ENCODE data around the gene PRR5L.

The PRR5L gene

GRCh38 chr11:36328966-36329673 lies 33.0 kb downstream of the PRR5L start:
- DNase-seq = no peak

DNA sequence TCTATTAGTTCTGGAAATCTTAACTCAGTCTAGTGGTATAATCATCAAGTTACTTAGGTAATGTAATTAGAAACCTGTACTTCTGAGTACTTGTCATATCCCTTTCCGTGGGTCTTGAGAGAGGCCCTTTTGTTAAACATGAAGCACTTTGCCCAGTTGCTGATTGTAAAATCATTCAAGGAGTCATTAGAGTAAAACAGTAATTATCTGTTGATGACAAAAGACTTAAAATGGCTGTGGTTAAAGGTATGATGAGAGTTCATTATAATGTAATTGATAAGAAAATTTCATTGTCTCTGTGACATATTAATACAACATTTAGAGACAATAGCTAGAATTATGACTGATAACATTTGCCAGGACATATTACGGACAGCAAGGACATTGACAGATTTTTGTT lies 34.3 kb downstream of the PRR5L start:
- DNase-seq = no peak

- no peak for DNase-seq
Measured at GRCh38 chr11:36333468-36333867, 37.4 kb downstream of the PRR5L start.

DNA sequence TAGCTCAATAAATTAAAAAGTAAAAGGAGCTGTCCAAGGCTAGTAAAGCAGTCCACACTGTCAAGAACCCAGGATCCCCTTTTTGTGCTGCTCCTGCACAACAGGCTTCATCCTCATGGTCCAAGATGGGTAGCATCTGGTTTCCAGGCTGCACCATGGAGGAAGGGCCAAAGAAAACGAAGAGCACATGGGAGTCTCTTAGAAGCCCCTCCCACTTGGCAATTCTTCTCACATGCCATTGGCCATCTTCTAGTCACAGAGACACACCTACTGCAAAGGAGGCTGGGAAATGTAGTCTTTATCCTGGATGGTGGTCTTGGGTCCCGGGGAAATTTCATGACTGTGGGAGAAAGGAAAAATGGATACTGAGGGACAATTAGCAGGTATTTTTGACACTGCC lies 37.8 kb downstream of the PRR5L start:
- peak; percentile 18 to 54 for DNase-seq

DNA sequence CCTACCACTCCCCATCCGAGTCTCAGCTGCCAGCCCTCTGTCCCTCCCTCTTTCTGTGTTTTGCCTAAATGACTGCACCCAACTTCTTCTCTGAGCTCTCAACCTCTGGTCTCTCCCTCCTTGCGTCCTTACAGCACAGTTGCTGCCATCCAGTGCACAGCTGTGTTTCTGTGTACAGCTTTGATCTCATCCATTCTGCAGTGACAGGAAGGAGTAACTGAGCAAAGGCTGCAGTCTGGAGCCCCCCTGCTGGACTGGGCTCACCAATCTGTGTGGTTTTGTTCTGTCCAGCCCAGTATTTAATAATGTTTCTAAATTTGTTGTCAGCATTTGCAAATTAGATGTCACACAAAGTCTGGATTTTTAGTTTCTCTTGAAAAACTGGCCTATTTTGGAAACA lies 43.8 kb downstream of the PRR5L start:
- DNase-seq = no peak

DNA sequence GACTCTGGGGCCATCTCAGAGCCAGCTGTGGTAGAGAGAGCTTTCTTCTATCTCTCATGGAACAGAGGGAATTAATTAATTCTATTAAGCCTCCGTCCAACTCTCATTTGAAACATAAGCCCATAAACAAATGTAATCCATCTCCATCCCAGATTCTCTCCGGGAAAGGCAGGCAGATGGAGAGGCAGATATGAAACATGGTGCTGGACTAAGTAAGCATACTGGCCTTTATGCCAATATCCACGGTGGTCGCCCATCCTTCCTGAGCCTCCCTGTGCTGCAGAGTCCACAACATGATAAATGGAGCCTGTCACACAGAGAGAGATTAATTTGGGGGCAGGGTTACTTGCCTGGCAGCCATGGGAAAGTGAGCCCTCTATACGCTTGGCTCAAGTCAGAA lies 44.8 kb downstream of the PRR5L start:
- peak in 1 of 2 experiments; percentile 20 for DNase-seq

DNA sequence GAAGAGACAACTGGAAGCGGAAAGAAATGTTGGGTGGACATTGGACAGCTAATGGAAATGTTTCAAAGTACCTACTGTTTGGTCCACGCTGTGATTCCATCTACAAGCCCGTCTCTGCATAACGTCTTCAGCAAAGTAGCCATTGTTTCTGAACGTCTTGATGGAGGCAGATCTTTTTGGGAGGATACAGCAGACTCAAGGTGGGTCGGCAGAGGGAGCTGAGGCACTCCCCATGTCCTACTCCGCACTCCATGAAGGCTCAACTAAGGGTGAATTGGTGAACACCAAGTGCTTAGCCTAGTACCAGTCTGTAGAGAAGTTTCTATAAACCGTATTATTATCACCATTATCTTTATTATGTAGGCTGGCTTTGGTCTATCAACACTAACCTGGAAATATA lies 45.8 kb downstream of the PRR5L start:
- no peak for DNase-seq

- DNase-seq = no peak
Measured at GRCh38 chr11:36342327-36342726, 46.2 kb downstream of the PRR5L start.

DNA sequence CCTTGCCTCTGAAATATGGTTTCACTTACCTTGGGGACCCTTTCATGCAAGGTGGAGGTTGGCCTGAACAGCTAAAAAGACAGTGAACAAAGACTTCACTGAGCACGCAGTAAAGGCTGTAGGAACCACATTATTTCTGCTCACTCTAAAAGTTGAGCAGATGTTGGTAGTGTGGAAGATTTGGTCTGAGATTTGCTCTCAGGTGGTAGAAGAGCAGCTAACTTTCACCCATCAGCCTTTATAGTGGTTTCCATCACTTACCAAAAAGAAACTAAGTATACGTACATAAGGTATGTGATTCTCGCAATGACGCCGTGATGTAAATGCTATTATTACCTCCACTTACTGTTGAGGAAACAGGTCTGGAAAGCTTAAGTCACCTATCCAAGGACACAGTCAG lies 47.3 kb downstream of the PRR5L start:
- no peak for DNase-seq

DNA sequence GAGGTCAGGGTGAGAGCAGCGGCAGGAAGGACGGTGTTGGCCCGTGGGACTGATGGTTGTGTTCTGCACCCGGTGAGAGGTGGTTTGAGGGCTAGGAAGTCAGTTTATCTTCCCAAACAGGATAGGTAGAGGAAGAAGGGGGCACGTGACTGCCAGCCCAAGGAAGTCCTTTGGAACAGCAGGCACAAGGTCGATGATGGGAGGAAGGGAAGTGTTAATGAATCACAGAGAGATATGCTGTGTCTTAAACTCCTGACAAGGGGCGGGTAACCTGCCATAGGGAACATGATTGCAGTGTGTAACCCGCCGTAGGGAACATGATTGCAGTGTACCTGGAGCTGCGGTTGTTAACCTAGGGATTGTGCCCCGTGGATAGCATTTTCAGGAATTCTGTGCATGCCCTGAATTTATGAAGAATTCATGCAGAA lies 49.0 kb downstream of the PRR5L start:
- no peak for DNase-seq

- no peak for DNase-seq
Measured at GRCh38 chr11:36345535-36346141, 49.5 kb downstream of the PRR5L start.

DNA sequence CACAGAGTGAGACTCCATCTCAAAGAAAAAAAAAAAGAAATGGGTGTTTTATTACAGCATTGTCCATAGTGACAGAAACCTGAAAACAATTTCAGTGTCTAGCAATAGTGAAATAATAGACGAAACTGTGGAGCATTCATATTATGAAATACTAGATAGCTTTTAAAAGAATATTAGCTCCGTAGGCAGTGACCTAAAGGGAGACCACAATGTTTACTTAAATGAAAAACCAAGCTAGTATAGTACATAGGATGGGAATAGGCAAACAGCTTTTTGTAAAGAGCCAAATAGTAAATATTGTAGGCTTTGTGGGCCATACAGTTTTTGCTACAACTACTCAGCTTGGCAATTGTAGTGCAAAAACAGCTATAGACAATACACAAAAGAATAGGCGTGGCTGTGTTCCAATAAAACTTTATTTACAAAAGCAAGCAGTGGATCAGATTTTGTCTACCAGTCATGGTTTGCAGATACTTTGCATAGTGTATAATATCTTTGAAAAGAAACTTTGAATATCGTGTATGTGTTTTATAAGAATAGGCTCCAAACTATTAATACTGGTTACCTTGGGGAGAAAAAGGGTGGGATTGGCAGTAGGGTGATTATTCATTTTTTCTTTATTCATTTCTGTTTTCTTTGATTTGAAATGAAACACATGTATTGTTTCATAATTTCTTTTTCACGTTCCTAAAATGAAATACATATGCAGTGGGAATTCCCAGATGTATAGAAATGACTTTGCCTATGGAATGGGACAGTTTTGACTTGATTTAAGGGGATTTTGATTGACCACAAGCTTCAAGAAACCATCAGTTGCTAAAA lies 50.7 kb downstream of the PRR5L start:
- peak in 1 of 2 experiments; percentile 28 for DNase-seq

DNA sequence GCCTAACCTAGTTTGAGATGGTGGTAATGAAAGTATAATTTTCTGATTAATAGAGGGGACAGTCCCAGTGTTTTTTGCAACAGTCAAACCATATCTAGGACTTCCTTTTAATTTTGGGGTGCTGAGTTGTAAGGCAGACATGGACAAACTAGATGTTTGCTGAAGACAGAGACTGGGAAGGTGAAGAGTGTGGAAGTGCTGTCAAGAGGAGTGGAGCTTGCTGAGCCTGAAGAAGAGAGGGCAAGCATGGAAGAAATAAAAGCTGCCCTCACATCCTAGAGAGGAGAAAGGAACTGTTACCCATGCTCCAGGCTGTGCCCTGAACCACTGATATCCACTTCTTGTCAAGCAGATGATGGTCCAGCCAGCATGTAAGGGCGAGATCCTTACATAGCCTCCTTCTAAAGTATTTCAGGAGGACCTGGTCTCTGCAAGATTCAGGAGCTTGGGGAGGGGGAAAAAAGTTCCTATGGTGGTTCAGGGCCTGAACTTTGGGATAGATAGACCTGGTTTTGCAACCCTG lies 51.4 kb downstream of the PRR5L start:
- DNase-seq = no peak

- no peak for DNase-seq
Measured at GRCh38 chr11:36349351-36350136, 53.5 kb downstream of the PRR5L start.

DNA sequence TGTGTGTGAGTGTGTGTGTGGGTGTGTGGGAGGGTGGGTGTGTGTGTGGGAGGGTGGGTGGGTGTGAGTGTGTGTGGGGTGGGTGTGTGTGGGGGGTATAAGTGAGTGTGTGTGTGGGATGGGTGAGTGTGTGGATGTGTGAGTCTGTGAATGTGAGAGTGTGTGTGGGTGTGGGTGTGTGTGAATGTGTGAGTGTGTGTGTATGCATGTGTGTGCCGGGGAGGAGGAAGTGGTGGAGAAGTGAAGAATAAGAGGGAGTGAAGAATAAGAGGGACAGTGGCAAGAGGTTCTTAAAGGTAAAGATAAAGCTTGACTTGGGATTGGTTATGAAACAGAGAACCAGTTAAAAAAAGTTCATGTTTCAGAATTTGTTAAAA lies 54.0 kb downstream of the PRR5L start:
- no peak for DNase-seq

DNA sequence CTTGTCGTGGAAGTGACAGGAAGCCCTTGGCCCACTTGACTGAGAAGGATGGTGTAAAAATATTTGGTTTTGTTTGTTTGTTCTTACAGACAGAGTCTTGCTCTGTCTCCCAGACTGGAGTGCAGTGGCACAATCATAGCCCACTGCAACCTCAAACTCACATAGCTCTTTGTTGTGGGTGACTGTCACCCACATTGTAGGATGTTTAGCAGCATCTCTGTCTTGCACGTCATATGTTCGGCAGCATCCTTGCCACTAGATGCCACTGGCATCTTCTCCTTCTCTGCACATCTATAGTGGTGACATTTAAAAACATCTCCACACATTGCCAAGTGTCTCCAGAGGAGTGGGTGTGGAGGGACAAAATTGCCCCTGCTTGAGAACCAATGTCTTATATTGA lies 56.8 kb downstream of the PRR5L start:
- no peak for DNase-seq

- DNase-seq = no peak
Measured at GRCh38 chr11:36354221-36355003, 58.3 kb downstream of the PRR5L start.

DNA sequence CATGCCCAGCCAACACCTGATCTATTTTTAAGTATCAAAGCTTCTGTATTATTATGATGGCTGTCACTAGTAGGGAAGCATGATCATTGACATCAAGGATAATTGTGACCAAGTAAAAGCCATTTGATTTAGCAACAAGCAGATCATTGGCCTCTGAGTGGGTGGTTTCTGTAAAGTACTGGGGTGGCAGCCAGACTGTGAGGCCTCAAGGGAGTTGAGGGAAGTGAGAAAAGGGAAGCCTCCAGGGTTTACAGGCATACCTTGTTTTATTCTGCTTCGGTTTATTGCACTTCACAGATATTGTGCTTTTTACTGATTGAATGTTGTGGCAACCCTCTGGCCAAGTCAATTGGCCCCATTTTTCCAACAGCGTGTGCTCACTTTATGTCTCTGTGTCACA lies 60.1 kb downstream of the PRR5L start:
- no peak for DNase-seq

- DNase-seq = no peak
Measured at GRCh38 chr11:36357831-36358230, 61.7 kb downstream of the PRR5L start.

DNA sequence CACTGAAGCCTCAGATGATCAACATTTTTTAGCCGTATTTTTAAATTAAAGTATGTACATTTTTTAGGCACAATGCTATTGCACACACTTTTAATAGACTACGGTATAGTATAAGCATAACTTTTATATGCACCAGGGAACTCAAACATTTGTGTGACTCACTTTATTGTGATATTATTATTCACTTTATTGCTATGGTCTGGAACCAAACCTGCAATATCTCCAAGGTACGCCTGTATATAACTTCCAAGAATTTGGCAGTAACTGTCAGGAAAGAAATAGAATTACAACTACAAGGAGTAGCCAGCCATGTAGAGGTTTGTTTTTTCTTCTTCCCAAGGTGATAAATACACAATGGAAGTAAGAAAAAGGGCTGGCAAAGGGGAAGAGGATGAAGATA lies 62.3 kb downstream of the PRR5L start:
- DNase-seq = no peak

DNA sequence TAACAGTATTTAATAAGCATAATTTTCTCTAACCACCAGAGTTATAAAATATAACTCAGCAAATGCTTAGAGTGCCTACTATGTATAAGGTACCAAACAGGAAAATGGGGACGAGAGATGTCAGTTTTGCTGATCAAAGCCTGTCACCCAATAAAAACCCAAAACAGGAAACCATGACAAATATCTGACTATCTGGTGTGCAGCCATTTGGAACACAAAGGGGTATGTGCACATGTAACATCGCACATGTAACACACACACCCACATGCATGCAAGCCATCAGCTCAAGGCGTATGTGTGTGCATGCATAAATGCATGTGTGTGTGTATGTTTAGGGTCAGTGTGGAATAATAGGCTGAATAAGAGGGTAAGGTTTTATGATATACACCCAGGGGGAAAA lies 64.2 kb downstream of the PRR5L start:
- DNase-seq = no peak

GRCh38 chr11:36360826-36361415 lies 64.8 kb downstream of the PRR5L start:
- no peak for DNase-seq

Measured in NCI-H526 (cell line).